Ishikawa (cell line): Measurements from ENCODE around the gene CMTM5.

Experiments
- CEBPB ChIP-seq: IDR thresholded peaks from 2 replicates; pipeline ENCODE4 v1.6.1; 2012
- CREB1 ChIP-seq: IDR thresholded peaks from 2 replicates; pipeline ENCODE4 v1.6.1; 2012; ENCODE audit warnings: low read depth
- EGR1 ChIP-seq: IDR thresholded peaks from 2 replicates; pipeline ENCODE4 v1.6.1; 2012
- EP300 ChIP-seq: IDR thresholded peaks from 2 replicates; pipeline ENCODE4 v1.6.1; 2012; ENCODE audit warnings: borderline replicate concordance
- FOXM1 ChIP-seq: IDR thresholded peaks from 2 replicates; pipeline ENCODE4 v1.6.1; 2012; ENCODE audit warnings: low read depth, borderline replicate concordance
- MAX ChIP-seq: IDR thresholded peaks from 2 replicates; pipeline ENCODE4 v1.6.1; 2012
- NFIC ChIP-seq: IDR thresholded peaks from 2 replicates; pipeline ENCODE4 v1.6.1; 2012
- RAD21 ChIP-seq: IDR thresholded peaks from 2 replicates; pipeline ENCODE4 v1.6.1; 2012; ENCODE audit warnings: low read depth
- REST ChIP-seq: IDR thresholded peaks from 2 replicates; pipeline ENCODE4 v1.6.1; 2012; ENCODE audit warnings: low read depth, mild to moderate bottlenecking
- TAF1 ChIP-seq: IDR thresholded peaks from 2 replicates; pipeline ENCODE4 v1.6.1; 2012; ENCODE audit warnings: low read depth, mild to moderate bottlenecking
- TCF12 ChIP-seq: IDR thresholded peaks from 2 replicates; pipeline ENCODE4 v1.6.1; 2012; ENCODE audit warnings: low read depth
- TEAD4 ChIP-seq: IDR thresholded peaks from 2 replicates; pipeline ENCODE4 v1.6.1; 2012
- USF1 ChIP-seq: IDR thresholded peaks from 2 replicates; pipeline ENCODE4 v1.6.1; 2012
- YY1 ChIP-seq: IDR thresholded peaks from 2 replicates; pipeline ENCODE4 v1.6.1; 2012; ENCODE audit warnings: low read depth
- ZBTB7A ChIP-seq: IDR thresholded peaks from 2 replicates; pipeline ENCODE4 v1.6.1; 2012; ENCODE audit warnings: low read depth

CMTM5 gene

GRCh38 chr14:23360496-23360895, 16.4 kb upstream of the CMTM5 start:
- TF ChIP-seq NFIC (no peak), EP300 (no peak), YY1 (no peak)

- TF ChIP-seq TAF1 = no peak
- no peak for TF ChIP-seq TCF12
- TF ChIP-seq NFIC = no peak
These were observed 15.5 kb upstream of the CMTM5 start for GRCh38 chr14:23361320-23361719.

- TF ChIP-seq TEAD4 (no peak), CREB1 (no peak), TCF12 (no peak), ZBTB7A (no peak), CEBPB (no peak), EGR1 (no peak), REST (no peak), RAD21 (no peak)
These were observed 15.1 kb upstream of the CMTM5 start for GRCh38 chr14:23361763-23362162.

GRCh38 chr14:23362200-23362599, 14.6 kb upstream of the CMTM5 start:
- TF ChIP-seq REST = no peak
- no peak for TF ChIP-seq TAF1
- TF ChIP-seq CREB1 = no peak
- no peak for TF ChIP-seq CEBPB
- TF ChIP-seq EGR1 = no peak
- TF ChIP-seq TEAD4 = no peak
- TF ChIP-seq EP300 = no peak
- TF ChIP-seq ZBTB7A = no peak
- TF ChIP-seq FOXM1 = no peak
- TF ChIP-seq NFIC = no peak
- TF ChIP-seq USF1 = no peak

GRCh38 chr14:23364164-23365035, 12.4 kb upstream of the CMTM5 start:
- TF ChIP-seq YY1 (no peak), CEBPB (no peak), MAX (no peak), USF1 (no peak), CREB1 (no peak), NFIC (no peak), REST (no peak), EGR1 (no peak), FOXM1 (no peak), EP300 (no peak)
